ENCODE results near the gene FNDC4. TPM values are rescaled to one million over a fixed set of nuclear protein-coding genes. Genes with fewer than 3 reads are reported as not detected.

The FNDC4 gene
- total RNA-seq, 4 donors from 2014 or later = 39.6 to 65.4 (median 50.9) TPM

Small RNA genes within 50 kb of the gene (small RNA-seq; reads per million reads assigned to genes)
- not detected for gene RNU6-986P

Other genes with a start within 250 kb of the FNDC4 start
- not detected for gene SLC30A3, start 232.2 kb downstream of the FNDC4 start, total RNA-seq
- gene DNAJC5G, start 219.8 kb downstream of the FNDC4 start, total RNA-seq = under 1 TPM in 1 of 4 donors, not detected in 3; 0.88 TPM
- under 1 TPM in 1 of 4 donors, not detected in 3; 0.66 TPM for gene TRIM54, start 212.8 kb downstream of the FNDC4 start, total RNA-seq
- gene UCN, start 186.8 kb downstream of the FNDC4 start, total RNA-seq = 1 to 10 TPM in 3 of 4 donors, not detected in 1; 1.7 to 3.4 (median 2.9) TPM
- 10 to 100 TPM; 56.8 to 88.7 (median 77.1) TPM for gene MPV17, start 172.1 kb downstream of the FNDC4 start, total RNA-seq
- 10 to 100 TPM; 28.0 to 43.0 (median 34.0) TPM for gene GTF3C2, start 138.4 kb downstream of the FNDC4 start, total RNA-seq
- gene EIF2B4, start 124.9 kb downstream of the FNDC4 start, total RNA-seq = 10 to 100 TPM; 36.4 to 44.2 (median 42.2) TPM
- gene SNX17, start 124.6 kb downstream of the FNDC4 start, total RNA-seq = 100 to 1,000 TPM in 2 of 4 donors, 10 to 100 TPM in 2; 71.6 to 115 (median 102) TPM
- 10 to 100 TPM in 1 of 4 donors, 1 to 10 TPM in 3; 4.9 to 12.8 (median 8.2) TPM for gene ZNF513, start 114.5 kb downstream of the FNDC4 start, total RNA-seq
- gene PPM1G, start 85.6 kb downstream of the FNDC4 start, total RNA-seq = 10 to 100 TPM; 28.2 to 51.1 (median 41.4) TPM
- gene NRBP1, start 66.6 kb downstream of the FNDC4 start, total RNA-seq = 10 to 100 TPM; 47.4 to 73.3 (median 64.2) TPM
- 1 to 10 TPM in 2 of 4 donors, under 1 TPM in 1, not detected in 1; 0.66 to 2.0 (median 1.1) TPM for gene KRTCAP3, start 52.8 kb downstream of the FNDC4 start, total RNA-seq
- 10 to 100 TPM; 21.8 to 33.5 (median 25.5) TPM for gene IFT172, start 5.5 kb downstream of the FNDC4 start, total RNA-seq
- 1 to 10 TPM in 3 of 4 donors, not detected in 1; 1.4 to 2.1 (median 1.5) TPM for gene GCKR, start 1.6 kb upstream of the FNDC4 start, total RNA-seq
- gene ZNF512, start 87.8 kb upstream of the FNDC4 start, total RNA-seq = 10 to 100 TPM; 17.1 to 24.6 (median 21.9) TPM
- 1 to 10 TPM; 2.5 to 6.6 (median 4.1) TPM for gene CCDC121, start 133.8 kb upstream of the FNDC4 start, total RNA-seq
- 10 to 100 TPM; 19.6 to 32.3 (median 27.6) TPM for gene GPN1, start 133.8 kb upstream of the FNDC4 start, total RNA-seq
- gene SUPT7L, start 168.4 kb upstream of the FNDC4 start, total RNA-seq = 10 to 100 TPM; 18.7 to 30.3 (median 23.3) TPM
- gene SLC4A1AP, start 168.7 kb upstream of the FNDC4 start, total RNA-seq = 10 to 100 TPM; 20.7 to 23.1 (median 22.3) TPM

Measured in subcutaneous adipose tissue (tissue), 4 donors.